Colonic mucosa (tissue), 4 donors: ENCODE measurements around the gene BTBD16. TPM values are rescaled to one million over a fixed set of nuclear protein-coding genes. Genes with fewer than 3 reads are reported as not detected.

Experiments used
- DNase-seq: peaks from one replicate; pipeline ENCODE4 v3.0.0-alpha.2; 2020
- H3K27ac ChIP-seq: fragments of 200-600 bp; one replicate; pipeline ENCODE4 v1.8.0; 2021
- H3K27me3 ChIP-seq: fragments of 200-600 bp; one replicate; pipeline ENCODE4 v1.8.0; 2021
- H3K36me3 ChIP-seq: fragments of 200-600 bp; one replicate; pipeline ENCODE4 v1.8.0; 2021
- H3K4me1 ChIP-seq: fragments of 200-600 bp; one replicate; pipeline ENCODE4 v1.8.0; 2021; ENCODE audit warnings: mild to moderate bottlenecking
- H3K4me3 ChIP-seq: fragments of 200-600 bp; one replicate; pipeline ENCODE4 v1.8.0; 2021
- H3K9ac ChIP-seq, 2 donors: one replicate each; pipeline ENCODE4 v1.7.0; 2013; ENCODE audit warnings: control low read depth in 2 of 2, low read depth in 2 of 2, low read length in 2 of 2
- H3K9me3 ChIP-seq: fragments of 200-600 bp; one replicate; pipeline ENCODE4 v1.8.0; 2021
- intact Hi-C: fragments of 100-400 bp; cut with DNase I; formaldehyde crosslinking; loops from one replicate; pipeline ENCODE4 v1.14.1; 2022
- total RNA-seq, 2 donors: library from RNA; stranded (reverse); fragmentation: NEBNext Ultra II Directional in 1 of 2; extraction: Animal tissue kit (Norgen Biotek cat#: 25700) in 1 of 2; gene quantifications; one replicate each; pipeline ENCODE4 v1.2.1, GENCODE V29; 2021
- TF ChIP-seq, protein P1 (sequence below): fragments of 200-600 bp; IDR thresholded peaks from one replicate; pipeline ENCODE4 v1.8.0; 2022; ENCODE audit warnings: antibody characterized with exemption, mild to moderate bottlenecking
- donor health status: healthy.
- donor health status: DM: no; HTN: no; CAD: no.
- donor health status: DM: no; HTN: no; CAD: no.

Gene BTBD16
- total RNA-seq, 2 donors from 2014 or later: 0.13 to 0.40 TPM

DNA sequence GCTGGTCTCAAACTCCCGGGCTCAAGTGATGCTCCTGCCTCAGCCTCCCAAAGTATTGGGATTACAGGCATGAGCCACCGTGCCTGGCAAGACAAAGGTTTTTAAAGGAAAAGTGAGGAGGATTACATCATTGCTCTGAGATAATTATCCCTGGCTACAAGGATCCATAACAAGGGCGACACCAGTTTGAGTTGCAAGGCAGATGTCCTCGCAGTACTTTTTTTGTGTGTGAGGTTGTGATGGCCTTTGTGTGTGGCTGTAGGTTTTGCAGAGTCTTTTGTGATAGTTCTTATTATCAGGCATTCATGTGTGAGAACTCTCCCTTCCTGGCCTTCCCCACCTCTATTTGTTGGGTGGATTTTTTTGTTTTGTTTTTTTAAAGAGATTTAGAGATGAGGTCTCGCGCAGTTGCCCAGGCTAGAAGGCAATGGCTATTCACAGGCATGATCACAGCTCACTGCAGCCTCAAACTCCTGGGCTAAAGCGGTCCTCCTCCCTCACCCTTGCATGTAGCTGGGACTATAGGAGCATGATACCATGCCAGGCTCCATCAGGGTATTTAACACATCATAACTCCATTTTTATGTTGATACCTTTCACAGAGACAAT, 10.0 kb downstream of the BTBD16 start:
- Histone ChIP-seq H3K9ac (no peak overlapping the region), H3K9me3 (no peaks in the 10 kb centered on the region), H3K4me3 (no peak overlapping the region), H3K27ac (no peak overlapping the region), H3K4me1 (no peaks in the 10 kb centered on the region), H3K36me3 (no peaks in the 10 kb centered on the region), H3K27me3 (no peaks in the 10 kb centered on the region)
- no peak for DNase-seq
- TF ChIP-seq, protein P1, sequence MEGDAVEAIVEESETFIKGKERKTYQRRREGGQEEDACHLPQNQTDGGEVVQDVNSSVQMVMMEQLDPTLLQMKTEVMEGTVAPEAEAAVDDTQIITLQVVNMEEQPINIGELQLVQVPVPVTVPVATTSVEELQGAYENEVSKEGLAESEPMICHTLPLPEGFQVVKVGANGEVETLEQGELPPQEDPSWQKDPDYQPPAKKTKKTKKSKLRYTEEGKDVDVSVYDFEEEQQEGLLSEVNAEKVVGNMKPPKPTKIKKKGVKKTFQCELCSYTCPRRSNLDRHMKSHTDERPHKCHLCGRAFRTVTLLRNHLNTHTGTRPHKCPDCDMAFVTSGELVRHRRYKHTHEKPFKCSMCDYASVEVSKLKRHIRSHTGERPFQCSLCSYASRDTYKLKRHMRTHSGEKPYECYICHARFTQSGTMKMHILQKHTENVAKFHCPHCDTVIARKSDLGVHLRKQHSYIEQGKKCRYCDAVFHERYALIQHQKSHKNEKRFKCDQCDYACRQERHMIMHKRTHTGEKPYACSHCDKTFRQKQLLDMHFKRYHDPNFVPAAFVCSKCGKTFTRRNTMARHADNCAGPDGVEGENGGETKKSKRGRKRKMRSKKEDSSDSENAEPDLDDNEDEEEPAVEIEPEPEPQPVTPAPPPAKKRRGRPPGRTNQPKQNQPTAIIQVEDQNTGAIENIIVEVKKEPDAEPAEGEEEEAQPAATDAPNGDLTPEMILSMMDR: no peak
- intact Hi-C loops: loop anchor here (10.0 kb wide), 1 partner anchor 424 kb away; no protein-coding TSS in a partner anchor

- intact Hi-C loops: loop anchor here (10.0 kb wide), 1 partner anchor 423 kb away; no protein-coding TSS in a partner anchor
- Histone ChIP-seq H3K9me3 (no peaks in the 10 kb centered on the region), H3K4me1 (no peaks in the 10 kb centered on the region), H3K27me3 (no peaks in the 10 kb centered on the region), H3K4me3 (no peak overlapping the region), H3K36me3 (no peaks in the 10 kb centered on the region), H3K9ac (no peak overlapping the region), H3K27ac (no peak overlapping the region)
- DNase-seq: no peak
- TF ChIP-seq, protein P1: no peak
These were observed 10.7 kb downstream of the BTBD16 start for GRCh38 chr10:122281751-122282150.

DNA sequence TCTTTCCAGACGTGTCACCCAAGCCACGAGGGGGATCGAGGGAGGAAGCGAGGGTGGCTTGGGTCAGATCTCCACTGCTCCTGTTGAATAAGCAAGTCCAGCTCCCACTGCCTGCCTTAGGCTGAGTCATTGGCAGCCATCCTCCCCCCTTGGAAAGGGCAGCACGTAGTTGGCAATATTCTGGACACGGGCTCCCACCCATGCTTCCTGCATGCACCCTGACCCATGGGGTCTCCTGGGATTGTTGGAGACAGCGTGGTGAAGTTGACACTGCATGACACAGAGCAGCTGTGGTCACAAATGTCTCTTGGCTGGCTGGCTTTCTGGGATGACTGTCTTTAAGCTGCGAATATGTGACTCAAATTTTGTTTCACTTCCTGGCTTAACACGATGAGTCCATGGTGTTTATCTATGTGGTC, 11.2 kb downstream of the BTBD16 start:
- Histone ChIP-seq H3K27me3 (no peaks in the 10 kb centered on the region), H3K27ac (no peak overlapping the region), H3K9ac (no peak overlapping the region), H3K36me3 (no peaks in the 10 kb centered on the region), H3K4me3 (no peak overlapping the region), H3K9me3 (no peaks in the 10 kb centered on the region), H3K4me1 (no peaks in the 10 kb centered on the region)
- intact Hi-C loops: loop anchor here (10.0 kb wide), 1 partner anchor 423 kb away; no protein-coding TSS in a partner anchor
- TF ChIP-seq, protein P1: no peak
- no peak for DNase-seq

DNA sequence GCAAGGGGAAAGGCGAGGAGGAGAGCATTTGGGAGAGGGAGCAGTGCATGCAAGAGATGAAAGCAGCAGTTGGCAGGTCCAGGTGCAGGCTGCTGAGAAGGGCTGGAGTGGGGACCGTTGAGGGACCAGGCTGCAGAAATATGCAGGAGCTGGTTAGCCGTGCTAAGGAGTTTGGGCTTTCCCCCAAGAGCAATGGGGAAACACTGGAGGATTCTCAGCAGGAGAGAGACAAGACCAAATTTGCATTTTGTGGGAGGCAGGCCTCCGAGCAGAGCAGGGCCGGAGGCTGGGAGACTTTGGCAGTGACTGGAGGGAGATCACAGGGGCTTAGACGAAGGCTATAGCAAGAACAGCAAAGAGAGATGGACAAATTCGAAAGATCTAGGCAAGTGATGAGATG, 11.8 kb downstream of the BTBD16 start:
- Histone ChIP-seq H3K27ac (no peak overlapping the region), H3K27me3 (no peaks in the 10 kb centered on the region), H3K4me3 (no peak overlapping the region), H3K36me3 (no peaks in the 10 kb centered on the region), H3K9me3 (no peaks in the 10 kb centered on the region), H3K9ac (no peak overlapping the region), H3K4me1 (no peaks in the 10 kb centered on the region)
- DNase-seq: no peak
- intact Hi-C loops: loop anchor here (10.0 kb wide), 1 partner anchor 422 kb away; no protein-coding TSS in a partner anchor
- TF ChIP-seq, protein P1: no peak

- TF ChIP-seq, protein P1: no peak
These were observed 14.7 kb downstream of the BTBD16 start for GRCh38 chr10:122285506-122286444.

More at GRCh38 chr10:122285506-122286444, 14.7 kb downstream of the BTBD16 start:
- intact Hi-C loops: loop anchor here (10.0 kb wide), 1 partner anchor 419 kb away; no protein-coding TSS in a partner anchor
- no peak overlapping the region for H3K9ac ChIP-seq
- H3K4me1 ChIP-seq: no peaks in the 10 kb centered on the region
- H3K27ac ChIP-seq: no peak overlapping the region
- H3K36me3 ChIP-seq: no peaks in the 10 kb centered on the region
- no peak for DNase-seq
- no peak overlapping the region for H3K4me3 ChIP-seq
- H3K9me3 ChIP-seq: no peaks in the 10 kb centered on the region
- H3K27me3 ChIP-seq: no peaks in the 10 kb centered on the region
